Superior temporal gyrus (tissue), 1 donor: ENCODE measurements around the gene ZCCHC4.

Experiments
- DNase-seq: peaks from one replicate; pipeline ENCODE4 v3.0.0-alpha.2; 2016; ENCODE audit errors: extremely low spot score

Gene ZCCHC4, protein sequence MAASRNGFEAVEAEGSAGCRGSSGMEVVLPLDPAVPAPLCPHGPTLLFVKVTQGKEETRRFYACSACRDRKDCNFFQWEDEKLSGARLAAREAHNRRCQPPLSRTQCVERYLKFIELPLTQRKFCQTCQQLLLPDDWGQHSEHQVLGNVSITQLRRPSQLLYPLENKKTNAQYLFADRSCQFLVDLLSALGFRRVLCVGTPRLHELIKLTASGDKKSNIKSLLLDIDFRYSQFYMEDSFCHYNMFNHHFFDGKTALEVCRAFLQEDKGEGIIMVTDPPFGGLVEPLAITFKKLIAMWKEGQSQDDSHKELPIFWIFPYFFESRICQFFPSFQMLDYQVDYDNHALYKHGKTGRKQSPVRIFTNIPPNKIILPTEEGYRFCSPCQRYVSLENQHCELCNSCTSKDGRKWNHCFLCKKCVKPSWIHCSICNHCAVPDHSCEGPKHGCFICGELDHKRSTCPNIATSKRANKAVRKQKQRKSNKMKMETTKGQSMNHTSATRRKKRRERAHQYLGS

DNA sequence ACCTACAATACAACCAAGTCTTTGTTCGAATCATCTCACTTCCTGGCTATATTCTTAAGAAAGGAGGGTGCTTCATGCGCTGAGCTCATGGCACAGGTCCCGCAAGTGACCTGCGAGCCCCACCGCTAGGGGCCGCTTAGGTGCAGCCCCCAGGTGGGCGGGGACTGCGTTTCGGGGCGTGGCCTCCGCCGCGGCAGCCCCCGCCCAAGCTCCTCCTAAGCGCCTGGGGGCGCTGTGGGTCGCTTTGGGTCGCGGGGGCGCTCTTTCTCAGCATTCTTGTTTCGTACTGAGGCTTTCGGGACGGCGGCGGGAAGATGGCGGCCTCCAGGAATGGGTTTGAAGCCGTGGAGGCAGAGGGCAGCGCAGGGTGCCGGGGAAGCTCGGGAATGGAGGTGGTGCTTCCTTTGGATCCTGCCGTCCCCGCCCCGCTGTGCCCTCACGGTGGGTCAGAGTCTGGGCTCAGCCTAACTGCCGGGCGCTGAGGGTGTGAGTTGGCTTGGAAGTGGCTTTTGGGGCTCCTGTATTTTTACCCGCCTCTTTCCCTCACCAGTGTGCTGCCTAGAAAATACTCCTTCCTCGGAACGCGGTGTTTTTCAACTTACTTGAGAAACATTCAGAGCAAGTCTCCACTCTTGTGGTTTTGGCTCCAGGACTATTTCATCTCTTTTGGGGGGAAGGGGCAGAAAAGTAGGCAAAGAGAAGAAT, at the start of gene ZCCHC4:
Gene ZCCHC4 (plus strand): TSS at position 279 of the 705 bp plus-strand sequence. CDS start 36 bp downstream, at position 315.
- peak; percentile 93 for DNase-seq

- DNase-seq = no peak
Measured at GRCh38 chr4:25271866-25272265, 40.7 kb upstream of the ZCCHC4 start.

GRCh38 chr4:25280210-25280609, 32.4 kb upstream of the ZCCHC4 start:
- DNase-seq = no peak

DNA sequence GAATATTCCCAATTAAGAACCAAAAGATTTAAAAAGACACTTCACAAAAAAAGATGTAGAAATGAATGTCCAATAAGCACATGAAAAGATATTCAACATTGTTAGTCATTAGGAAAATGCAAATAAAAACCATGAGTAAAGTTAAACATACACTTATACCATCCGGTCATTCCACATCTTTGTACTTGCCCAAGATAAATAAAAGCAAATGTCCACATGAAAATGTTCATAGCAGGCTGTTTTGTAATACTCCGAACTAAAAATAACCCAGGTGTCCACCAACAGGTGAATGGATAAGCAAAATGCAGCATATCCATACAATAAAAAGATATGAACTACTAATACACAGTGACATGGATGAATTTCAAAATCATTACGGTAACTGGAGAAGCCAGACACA, 28.6 kb upstream of the ZCCHC4 start:
- no peak for DNase-seq

DNA sequence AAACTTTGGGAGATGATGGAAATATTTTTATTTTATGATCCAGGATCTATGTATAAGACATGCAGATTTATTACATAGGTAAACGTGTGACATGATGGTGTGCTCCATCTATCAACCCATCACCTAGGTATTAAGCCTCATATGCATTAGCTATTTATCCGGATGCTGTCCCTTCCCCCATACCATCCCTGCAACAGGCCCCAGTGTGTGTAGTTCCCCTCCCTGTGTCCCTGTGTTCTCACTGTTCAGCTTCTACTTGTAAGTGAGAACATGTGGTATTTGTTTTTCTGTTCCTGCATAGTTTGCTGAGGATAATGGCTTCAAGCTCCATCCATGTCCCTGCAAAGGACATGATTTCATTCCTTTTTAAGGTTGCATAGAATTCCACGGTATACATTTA, 28.1 kb upstream of the ZCCHC4 start:
- no peak for DNase-seq

DNA sequence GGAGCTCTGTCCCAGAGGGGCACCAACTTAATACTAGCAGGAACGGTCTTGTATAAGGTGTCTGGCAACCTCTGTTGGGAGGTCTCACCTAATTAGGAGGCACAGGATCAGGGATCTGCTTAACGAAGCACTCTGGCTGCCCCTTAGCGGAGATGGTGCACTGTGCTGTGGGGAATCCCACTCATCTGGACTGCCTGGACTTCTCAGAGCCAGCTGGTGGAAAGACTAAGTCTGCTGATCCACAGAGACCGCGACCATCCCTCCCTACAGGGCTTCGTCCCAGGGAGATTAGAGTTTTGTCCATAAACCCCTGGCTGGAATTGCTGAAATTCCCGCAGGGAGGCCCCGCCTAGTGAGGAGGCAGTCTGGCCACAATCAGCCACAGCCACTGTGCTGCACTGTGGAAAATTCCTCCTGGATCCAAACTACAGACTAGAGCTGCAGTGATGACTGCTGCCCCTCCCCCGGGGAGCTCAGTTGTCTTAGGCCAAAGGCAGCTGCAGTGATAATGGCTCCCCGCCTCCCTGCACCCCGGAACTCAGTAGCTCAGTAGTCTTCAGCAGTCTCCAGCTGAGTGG, 22.0 kb upstream of the ZCCHC4 start:
- no peak for DNase-seq

GRCh38 chr4:25291158-25291733, 21.3 kb upstream of the ZCCHC4 start:
- DNase-seq = no peak

DNA sequence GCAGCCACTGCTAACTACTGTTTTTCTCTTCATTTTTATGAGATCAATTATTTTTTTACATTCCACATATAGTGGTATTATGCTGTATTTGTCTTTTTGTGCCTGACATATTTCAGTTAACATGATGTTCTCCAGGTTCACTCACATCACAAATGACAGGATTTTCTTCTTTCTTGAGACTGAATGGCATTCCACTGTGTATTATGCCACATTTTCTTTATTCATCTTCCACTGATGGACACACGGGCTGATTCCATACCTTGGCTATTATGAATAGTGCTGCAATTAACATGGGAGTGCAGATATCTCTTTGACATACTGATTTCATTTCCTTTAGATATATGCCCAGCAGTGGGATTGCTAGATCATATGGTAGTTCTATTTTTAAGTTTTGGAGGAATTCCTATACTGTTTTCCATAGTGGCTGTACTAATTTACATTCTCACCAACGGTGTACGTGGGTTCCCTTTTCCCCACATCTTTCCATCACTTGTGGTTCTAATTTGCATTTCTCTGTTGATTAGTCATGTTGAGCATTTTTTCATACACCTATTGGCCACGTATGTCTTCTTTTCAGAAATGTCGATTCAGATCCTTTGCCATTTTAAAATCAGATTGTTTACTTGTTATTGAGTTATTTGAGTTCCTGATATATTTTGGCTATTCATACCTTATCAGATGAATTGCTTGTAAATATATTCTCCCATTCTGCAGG, 14.9 kb upstream of the ZCCHC4 start:
- DNase-seq = no peak

GRCh38 chr4:25299476-25300203, 12.9 kb upstream of the ZCCHC4 start:
- no peak for DNase-seq

DNA sequence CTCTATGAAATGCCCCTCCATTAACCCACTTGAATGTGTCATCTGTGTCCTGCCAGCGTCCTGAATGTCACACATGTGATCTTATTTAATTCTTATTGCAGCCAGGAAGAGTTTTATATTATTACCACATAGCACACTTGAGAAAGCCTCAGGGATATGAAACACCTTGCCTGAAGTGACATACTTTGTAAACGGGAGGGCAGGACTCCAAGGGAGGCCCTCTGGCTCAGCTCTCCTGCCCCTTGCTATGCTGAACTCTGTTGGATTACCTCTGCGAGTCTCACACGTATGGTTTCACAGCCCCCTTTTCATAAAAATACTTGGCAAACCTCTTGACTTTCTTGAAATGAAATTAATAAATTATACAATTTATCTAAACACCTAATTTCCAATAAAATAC, 11.1 kb upstream of the ZCCHC4 start:
- DNase-seq = no peak

DNA sequence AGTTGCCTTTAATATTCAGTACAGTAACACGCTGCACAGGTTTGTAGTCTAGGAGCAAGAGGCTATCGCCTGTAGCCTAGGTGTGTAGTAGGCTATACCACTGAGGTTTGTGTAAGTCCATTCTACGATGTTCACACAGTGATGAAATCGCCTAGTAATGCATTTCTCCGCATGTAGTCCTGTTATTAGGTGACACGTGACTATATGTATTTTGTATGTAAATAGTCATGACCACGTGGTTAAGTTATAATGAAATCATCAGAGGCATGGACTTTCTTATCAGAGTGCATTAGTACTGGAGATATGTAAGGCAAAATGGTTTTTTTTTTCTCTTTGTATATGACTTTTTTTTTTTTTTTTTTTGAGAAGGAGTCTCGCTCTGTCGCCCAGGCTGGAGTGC, 9.9 kb upstream of the ZCCHC4 start:
- no peak for DNase-seq

DNA sequence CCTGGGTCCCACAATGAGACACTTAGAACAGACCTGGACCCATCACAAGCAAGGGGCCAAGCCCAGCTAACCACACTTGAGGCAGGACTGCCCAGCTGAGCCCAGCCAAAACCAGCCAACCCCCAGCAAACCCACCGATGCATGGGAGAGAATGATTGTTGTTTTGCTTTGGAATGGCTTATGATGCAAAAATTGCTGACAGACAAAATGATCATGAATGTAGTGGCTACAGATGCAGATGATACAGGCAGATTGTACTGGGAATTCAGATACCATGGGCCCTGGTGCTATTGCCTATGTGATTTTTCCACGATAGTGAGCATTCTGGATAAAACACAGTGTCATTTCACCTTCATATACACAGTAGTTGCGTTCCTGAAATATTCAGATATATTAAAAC, 9.0 kb upstream of the ZCCHC4 start:
- DNase-seq = no peak

DNA sequence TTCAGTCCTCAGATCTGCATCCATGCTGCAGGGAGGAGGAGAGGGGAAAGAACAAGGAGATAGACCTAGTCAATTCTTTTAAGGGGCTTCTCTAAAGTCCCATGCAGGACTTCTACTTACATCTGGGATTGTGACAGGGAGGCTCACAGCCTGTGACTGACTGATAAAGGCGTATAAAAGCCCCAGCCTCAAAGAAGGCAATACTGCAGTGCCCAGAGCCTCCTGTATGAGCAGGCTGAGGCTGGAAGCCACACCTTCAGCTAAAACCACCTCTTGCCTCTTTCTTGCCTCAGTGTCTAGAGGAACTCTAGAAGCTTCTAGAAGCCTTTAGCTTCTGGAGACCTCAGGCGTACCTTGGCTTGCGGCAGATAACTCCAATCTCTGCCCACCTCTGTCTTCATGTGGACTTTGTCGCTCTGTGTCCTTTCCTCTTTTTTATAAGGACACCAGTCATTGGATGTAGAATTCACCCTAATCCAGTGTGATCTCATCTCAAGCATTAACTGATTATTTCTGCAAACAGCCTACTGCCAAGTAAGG, 6.0 kb upstream of the ZCCHC4 start:
- DNase-seq = no peak

- DNase-seq = peak; percentile 49
Measured at GRCh38 chr4:25307596-25307995, 5.0 kb upstream of the ZCCHC4 start.

DNA sequence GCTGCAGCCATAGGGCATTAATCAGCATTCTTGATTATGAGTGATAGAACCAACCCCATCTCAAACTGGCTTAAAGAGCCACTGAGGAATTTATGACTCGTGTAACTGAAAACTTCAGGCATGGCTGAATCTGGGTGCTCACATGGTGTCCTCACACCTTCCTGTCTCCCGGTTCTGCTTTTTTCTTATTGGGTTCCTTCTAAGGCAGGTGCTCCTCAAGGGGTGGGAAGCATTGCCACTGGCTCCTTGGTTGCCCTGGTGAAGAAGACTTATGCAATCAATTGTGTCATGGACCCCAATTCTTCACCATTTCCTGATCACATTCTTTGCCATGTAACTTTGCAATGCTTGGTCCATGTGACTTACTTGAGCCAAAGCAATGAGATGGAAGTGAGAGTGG, 4.3 kb upstream of the ZCCHC4 start:
- no peak for DNase-seq

DNA sequence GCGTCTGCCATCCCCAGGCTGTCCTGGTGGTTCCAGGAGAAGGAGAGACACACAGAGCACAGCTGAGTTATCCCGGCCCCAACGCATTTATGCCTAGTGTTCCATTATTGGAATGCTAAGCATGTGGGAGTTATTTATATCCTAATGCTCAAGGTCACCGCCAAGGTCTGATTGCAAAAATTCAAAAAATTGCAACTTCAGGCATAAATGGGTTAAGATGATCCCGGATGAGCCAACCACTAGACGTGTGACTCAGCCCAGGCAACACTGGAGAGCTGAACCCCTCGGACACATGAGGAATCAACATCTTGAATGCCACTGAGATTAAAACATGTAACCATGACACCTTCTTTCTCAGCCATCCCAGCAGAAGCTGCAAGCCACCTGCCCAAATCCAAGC, 3.8 kb upstream of the ZCCHC4 start:
- no peak for DNase-seq

GRCh38 chr4:25310066-25310802, 2.3 kb upstream of the ZCCHC4 start:
- DNase-seq = peak; percentile 20

DNA sequence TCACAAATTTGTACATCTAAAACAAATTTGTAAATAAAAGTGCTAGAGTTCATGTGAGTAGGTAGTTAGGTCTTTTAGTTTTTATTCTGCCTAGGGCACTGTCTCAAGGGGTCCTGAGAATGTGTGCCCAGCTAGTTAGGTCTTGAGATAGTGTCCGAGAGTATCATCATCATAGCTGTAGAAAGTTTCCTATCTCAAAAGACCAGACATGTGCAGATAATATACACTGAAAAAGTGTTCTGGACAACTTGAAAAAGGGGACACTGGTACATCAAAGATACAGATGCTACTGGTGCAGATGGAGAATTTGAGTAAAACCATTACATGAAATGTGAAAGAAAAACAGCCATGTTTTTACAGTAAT, 1.8 kb upstream of the ZCCHC4 start:
- peak; percentile 40 for DNase-seq

GRCh38 chr4:25313201-25313895, 774 bp downstream of the ZCCHC4 start:
- DNase-seq = no peak
